HG02623 (cell line): ENCODE data around the gene TOP1.
"Not testable (repeated sequence)": the region's sequence is repeated elsewhere in the genome, so short reads cannot be mapped to it uniquely, and the experiment has no call there.

ENCODE experiments used
- ATAC-seq: cut with Tn5 transposase; IDR thresholded peaks from one replicate; pipeline ENCODE4 v1.9.1; 2021; ENCODE audit warnings: moderate library complexity; ENCODE audit not compliant: unreplicated experiment

TOP1 gene

GRCh38 chr20:41091927-41092326, 63.3 kb downstream of the TOP1 start:
- no peak for ATAC-seq

DNA sequence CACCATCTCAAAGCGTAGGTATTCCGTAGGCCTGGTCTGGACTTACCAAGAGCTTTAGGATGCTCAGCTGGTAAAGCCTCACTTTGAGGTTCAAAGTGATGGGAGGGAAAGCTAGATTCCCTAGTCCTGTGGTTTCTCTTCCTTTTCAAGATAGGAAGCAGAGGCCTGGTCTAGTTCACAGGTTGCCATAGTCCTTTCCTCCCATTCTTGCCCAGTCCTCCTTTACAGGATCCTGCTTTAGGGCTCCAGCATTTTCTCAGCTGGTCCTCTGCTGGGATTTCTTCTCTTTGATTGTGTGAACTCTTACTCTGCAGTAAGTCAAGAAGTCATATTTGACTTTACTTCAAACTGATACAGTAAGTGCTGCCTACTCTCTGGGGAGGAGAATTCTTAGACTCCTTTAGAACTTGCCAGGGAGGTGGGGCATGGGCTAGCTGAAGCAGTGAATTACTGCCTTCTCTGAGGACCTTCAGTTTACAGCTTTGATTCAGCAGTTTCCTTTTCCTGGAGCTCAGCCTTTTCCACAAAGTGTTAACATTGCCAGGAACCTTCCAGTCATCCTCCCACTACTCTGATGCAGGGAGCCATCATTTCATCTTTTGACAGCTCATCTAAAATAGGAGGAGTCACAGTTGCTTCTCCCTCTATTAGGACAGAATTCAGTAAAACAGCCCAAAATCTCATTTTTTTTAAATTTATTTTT, 65.9 kb downstream of the TOP1 start:
- ATAC-seq: no peak

DNA sequence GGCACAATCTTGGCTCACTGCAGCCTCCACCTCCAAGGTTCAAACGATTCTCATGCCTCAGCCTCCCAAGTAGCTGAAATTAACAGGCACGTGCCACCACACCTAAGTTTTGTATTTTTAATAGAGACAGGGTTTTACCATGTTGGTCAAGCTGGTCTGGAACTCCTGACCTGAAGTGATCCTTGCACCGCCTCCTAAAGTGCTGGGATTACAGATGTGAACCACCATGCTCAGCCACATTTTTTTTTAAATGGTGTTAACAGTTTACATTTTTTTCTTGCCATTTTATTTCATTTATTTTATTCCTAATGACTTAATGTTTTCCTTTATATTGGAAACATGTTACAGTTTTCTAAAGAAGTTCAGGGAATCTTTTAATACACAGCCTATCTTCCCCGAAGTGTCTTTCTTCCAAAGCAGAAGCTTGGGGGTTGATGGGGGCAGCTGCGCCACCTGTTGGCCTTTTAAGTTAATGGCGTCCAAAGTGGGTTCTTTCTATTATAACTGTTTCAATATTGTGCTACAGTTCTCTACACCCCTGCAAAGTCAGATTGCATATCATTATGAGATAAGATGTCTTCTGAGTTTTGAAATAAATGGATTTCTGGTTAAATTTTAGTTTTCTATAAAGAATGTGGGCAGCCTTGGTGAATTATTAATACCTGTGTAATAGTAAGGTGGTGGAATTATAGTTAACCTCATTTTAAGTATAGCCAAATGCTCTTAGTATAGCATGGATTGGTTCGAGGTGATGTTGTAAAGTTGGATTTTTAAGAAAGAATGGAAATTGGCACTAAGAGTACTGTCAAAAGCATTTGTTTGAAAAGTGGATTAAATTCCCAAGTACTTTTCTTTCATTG, 66.7 kb downstream of the TOP1 start:
- ATAC-seq: no peak

GRCh38 chr20:41098703-41099250, 70.2 kb downstream of the TOP1 start:
- no peak for ATAC-seq

GRCh38 chr20:41100001-41100480, 71.4 kb downstream of the TOP1 start:
- ATAC-seq: no peak

GRCh38 chr20:41101660-41102059, 73.0 kb downstream of the TOP1 start:
- ATAC-seq: no peak

DNA sequence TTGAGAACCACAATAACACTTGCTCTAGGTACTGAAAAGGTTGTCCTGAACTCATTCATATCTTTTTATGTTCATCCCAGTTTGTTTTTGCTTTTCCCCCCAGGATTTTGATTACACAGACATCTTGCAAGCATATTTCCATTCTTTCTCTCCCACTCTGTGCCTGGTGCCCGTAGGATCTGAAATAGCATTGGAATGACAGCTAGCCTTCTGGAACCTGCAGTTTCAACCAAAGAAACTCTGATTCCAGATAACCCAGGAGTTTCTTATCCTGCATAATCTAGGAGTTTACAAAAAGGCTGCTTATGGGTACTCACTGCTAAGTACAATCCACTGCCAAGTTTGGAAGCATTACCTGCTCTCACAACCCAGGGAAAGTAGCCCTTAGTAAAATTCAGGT, 79.9 kb downstream of the TOP1 start:
- no peak for ATAC-seq

DNA sequence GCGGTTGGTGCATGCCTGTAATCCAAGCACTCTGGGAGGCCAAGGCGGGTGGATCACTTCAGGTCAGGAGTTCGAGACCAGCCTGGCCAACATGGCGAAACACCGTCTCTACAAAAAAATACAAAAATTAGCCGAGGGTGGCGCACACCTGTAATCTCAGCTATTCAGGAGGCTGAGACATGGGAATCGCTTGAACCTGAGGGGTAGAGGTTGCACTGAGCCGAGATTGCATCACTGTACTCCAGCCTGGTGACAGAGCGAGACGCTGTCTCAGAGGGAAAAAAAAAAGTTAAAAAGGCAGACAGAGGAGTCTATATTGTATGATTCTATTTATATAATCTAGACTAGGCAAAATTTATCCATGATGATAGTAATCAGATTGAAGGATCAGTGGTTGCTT, 81.4 kb downstream of the TOP1 start:
- ATAC-seq: no peak

DNA sequence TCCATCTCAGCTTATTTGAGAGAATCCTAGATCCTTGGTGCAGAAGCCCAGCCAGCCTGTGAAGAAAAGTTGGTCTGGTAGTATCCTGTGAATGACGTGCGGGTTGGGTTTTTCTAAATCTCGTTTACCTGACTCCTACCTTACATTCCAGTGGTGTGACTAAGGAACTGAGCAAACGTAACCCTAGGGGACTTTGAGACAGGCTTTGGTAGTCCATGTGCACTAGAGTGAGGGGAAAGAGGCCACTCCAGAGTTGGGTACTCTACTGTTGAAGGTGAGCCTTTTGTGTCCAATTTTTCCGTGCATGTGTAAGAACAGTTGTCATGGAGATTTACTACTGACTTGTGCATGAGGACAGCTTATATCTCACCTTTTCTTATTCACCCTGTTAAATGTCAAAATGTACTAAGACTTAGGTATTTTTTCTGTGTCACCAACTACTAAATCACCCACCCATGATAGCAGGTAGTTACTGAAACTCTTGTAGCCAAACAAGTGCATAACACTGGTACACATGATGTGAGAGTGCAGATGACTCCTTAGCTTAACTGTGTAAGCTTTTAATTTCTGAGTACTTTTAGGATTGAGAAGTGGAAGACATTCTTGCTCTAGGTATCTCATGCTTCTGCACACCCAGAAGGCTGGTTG, 82.4 kb downstream of the TOP1 start:
- ATAC-seq: no peak

- ATAC-seq: no peak
Observed at GRCh38 chr20:41111578-41111951, 82.9 kb downstream of the TOP1 start.

DNA sequence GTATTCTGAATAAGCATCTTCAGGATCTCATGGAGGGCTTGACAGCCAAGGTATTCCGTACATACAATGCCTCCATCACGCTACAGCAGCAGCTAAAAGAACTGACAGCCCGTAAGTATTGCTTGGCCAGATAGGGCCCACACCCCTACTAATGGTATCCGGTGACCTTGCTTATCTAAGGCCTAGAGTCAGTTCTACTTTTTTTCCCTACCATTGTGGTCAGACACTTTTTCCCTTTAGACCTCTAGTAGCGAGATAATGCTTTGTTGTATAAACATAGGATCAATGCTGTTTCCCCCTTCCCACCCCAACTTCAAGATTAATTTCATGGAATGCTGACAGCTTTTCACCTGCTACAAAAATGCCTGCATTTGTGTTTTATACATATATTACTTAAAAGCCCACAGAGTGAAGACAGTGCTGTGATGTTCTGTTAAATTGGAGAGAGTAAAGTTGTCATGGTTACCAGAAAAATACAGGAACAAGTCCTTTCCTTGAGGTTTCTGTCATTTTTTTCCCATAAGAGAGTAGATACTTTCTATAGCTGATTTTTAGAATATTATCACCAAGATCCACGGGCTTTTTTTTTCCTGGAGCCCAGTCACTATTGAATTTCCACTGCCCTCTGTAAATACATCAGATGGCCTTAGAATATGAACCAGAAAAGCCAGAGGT, 87.8 kb downstream of the TOP1 start:
- ATAC-seq: no peak

- not testable (repeated sequence) for ATAC-seq
Observed at GRCh38 chr20:41118159-41118558, 89.5 kb downstream of the TOP1 start.

DNA sequence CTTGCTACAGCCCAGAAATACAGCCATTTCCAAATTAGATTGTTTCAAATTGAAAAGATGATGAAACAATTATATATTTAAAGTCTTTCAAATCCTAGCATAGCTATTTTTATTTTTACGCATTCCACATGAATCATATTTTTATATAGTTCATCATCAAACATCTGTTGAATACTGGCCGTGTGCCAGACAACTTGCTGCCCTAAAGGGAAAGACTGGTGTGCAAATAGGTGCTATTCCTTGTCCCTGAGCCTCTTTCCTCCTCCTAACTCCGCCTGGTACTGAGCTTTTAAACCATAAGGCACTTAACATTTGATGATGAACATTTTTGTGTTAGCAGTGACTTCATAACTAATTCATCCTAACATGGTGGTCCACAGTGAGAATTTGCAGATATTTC, 90.0 kb downstream of the TOP1 start:
- no peak for ATAC-seq

DNA sequence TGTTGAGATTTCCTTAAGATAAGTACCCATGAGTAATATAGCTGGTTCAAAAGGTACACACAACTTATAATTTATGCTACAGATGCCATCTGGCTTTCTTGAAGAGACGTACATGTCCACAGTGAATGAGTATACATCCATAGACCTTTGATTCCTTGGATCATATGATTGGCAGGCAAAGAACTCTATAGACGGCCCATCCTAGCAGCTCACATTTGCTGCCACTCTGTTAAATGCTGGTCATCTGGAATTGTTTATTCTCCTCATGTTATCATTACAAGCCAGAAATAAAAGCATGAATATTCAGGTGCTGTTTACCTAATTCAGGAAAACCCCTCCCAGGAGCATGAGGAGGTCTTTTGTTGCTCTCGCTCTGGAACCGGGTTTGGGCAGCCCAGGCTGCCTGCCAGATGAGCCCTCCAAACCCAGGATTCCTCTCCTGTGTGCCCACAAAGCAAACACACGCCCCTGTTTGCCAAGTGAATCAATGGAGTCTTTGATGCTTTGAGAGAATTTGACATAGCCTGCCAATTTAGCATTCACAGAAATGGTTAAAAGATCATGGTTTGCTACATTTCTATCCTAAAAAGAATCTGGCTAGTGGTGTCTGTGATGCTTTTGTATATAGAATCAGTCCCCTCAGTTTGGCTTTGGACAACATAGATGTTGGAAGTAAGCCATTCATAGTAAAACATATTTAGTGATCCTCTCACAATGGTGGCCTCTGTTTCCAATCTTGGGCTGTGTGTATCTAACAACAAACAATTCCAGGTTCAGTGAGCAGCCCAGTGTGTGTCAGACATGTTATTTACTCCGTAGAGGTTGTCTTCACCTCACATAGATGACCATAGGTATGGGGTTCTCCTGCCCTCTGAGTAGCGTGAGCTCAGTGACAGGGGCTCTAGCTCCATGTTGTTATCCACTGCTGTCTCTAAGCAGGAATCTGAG, 91.3 kb downstream of the TOP1 start:
- ATAC-seq: no peak

- ATAC-seq: no peak
Observed at GRCh38 chr20:41121399-41121798, 92.8 kb downstream of the TOP1 start.

- no peak for ATAC-seq
Observed at GRCh38 chr20:41123631-41124030, 95.0 kb downstream of the TOP1 start.

- ATAC-seq: no peak
Observed at GRCh38 chr20:41124451-41125094, 96.0 kb downstream of the TOP1 start.

GRCh38 chr20:41125530-41126457, 97.2 kb downstream of the TOP1 start:
- no peak for ATAC-seq
